ENCODE data around the gene P2RX7. TPM values are rescaled to one million over a fixed set of nuclear protein-coding genes. Genes with fewer than 3 reads are reported as not detected.
A peak's percentile ranks its signal among the peaks of the same experiment; 100 is the strongest.
"Not testable (repeated sequence)": the region's sequence is repeated elsewhere in the genome, so short reads cannot be mapped to it uniquely, and the experiment has no call there.

Gene P2RX7
- total RNA-seq, 2 experiments from 2014 or later = 11.3 to 12.2 TPM

DNA sequence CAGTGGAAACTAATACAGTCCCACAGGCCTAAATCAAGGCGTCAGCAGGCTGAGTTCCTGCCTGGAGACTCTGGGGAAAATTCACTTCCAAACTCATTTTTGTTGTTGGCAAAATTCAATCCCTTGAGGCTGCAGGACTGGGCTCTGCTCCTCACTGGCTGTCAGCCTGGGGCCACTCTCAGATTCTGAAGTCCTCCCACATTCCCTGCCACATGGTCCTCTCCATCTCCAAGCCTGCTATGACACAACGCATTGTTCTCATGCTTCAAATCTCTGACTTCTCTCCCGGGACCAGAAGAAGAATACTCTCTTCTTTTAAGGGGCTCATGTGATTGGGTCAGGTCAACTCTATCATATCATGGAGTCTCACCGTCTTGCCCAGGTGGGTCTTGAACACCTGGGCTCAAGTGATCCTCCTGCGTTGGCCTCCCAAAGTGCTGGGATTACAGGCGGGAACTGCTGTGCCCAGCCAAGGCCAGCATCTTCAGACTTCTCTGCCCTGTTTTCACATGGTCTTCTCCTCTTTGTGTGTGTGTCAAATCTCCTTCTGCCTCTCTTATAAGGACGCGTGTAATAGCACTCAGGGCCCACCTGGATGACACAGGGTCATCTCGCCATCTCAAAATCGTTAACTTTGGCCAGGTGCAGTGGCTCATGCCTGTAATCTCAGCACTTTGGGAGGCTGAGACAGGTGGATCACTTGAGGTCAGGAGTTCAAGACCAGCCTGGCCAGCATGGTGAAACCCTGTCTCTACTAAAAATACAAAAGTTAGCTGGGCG, 9.7 kb downstream of the P2RX7 start:
- H3K27ac Mint-ChIP-seq = no peak overlapping the region
- no peak for DNase-seq
- H3K4me1 Mint-ChIP-seq (ENCODE audit: low read depth) = peaks cover 31% of the 10 kb centered on the region
- H3K9me3 Mint-ChIP-seq = no peaks in the 10 kb centered on the region
- no peaks in the 10 kb centered on the region for H3K27me3 Mint-ChIP-seq
- H3K36me3 Mint-ChIP-seq = peaks cover 4% of the 10 kb centered on the region
- POLR2A ChIA-PET = no interaction called here
- no peak overlapping the region for H3K4me3 Mint-ChIP-seq
- intact Hi-C loops (cut with micrococcal nuclease) = no loop called here
- CTCF ChIA-PET = interaction anchor here (1.3 kb wide), 1 partner anchor 9 kb away, joined by 3 read pairs; the partner anchor contains the start of gene P2RX7

DNA sequence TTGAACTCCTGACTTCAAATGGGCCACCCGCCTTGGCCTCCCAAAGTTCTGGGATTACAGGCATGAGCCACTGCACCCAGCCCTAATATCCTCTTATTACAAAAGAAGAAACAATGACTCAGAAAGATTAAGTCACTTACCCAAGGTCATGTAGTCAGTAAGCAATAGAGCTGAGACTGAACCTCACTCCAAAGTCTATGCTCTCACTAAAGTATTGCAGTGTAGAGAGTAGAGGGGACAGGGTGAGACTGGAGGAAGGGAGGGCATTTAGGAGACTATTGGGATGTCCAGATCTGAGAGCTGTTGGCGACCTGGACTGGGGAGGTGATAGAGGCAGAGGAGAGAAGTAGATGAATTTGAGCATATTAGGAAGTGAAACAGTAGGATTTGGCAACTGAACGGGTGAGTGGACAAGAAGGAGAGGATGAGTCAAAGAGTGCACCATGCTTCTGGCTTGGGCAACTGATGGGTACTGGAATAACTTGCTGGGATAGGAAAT, 11.8 kb downstream of the P2RX7 start:
- intact Hi-C loops (cut with micrococcal nuclease) = loop anchor here (1.0 kb wide), 2 partner anchors 15 to 70 kb away; no protein-coding TSS in a partner anchor
- Mint-ChIP-seq H3K27ac (peak overlapping the region; percentile 89), H3K9me3 (no peaks in the 10 kb centered on the region), H3K36me3 (peaks cover 14% of the 10 kb centered on the region), H3K4me1 (ENCODE audit: low read depth) (peaks cover 31% of the 10 kb centered on the region), H3K27me3 (no peaks in the 10 kb centered on the region), H3K4me3 (peak overlapping the region; percentile 14)
- peak; percentile 38 for DNase-seq
- CTCF ChIA-PET = interaction anchor here (0.6 to 1.5 kb wide), 2 partner anchors 13 to 20 kb away, joined by 3 to 4 read pairs; no protein-coding TSS in a partner anchor
- POLR2A ChIA-PET = interaction anchor here (1.8 kb wide), 1 partner anchor 12 kb away, joined by 10 read pairs; the partner anchor contains the start of gene P2RX7

DNA sequence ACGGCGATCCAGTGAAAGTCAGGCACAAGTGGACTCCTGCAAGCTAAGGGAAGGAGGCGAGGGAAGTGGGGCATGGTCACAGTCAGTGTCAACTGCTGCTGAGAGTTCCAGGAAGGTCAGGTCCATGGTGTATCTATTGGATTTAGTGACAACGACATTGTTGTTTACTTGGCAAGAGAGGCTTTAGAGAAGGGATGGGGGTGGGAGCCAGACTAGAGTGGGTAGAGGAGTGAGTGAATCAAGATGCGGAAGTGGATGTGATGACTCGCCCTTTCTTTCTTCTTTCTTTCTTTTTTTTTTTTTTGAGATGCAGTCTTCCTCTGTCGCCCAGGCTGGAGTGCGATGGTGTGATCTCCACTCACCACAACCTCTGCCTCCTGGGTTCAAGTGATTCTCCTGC, 12.5 kb downstream of the P2RX7 start:
- POLR2A ChIA-PET = interaction anchor here (0.9 kb wide), 1 partner anchor 564 kb away, joined by 3 read pairs; the partner anchor contains the start of gene POP5
- H3K4me1 Mint-ChIP-seq (ENCODE audit: low read depth) = peaks cover 31% of the 10 kb centered on the region
- peak overlapping the region; percentile 14 for H3K4me3 Mint-ChIP-seq
- peaks cover 17% of the 10 kb centered on the region for H3K36me3 Mint-ChIP-seq
- no peaks in the 10 kb centered on the region for H3K9me3 Mint-ChIP-seq
- H3K27me3 Mint-ChIP-seq = no peaks in the 10 kb centered on the region
- intact Hi-C loops (cut with micrococcal nuclease) = no loop called here
- CTCF ChIA-PET = no interaction called here
- H3K27ac Mint-ChIP-seq = peak overlapping the region; percentile 89
- peak; percentile 62 for DNase-seq

DNA sequence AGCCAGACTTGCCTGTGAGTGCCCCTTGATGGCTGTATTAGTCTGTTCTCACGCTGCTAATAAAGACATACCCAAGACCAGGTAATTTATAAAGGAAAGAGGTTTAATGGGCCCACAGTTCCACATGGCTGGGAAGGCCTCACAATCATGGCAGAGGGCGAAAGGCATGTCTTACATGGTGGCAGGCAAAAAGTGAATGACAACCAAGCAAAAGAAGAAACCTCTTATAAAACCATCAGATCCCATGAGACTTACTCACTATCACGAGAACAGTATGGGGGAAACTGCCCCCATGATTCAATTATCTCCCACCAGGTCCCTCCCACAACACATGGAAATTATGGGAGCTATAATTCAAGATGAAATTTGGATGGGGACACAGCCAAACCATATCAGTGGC, 16.6 kb downstream of the P2RX7 start:
- intact Hi-C loops (cut with micrococcal nuclease); H3K27ac Mint-ChIP-seq; H3K4me3 Mint-ChIP-seq; H3K27me3 Mint-ChIP-seq; CTCF ChIA-PET; DNase-seq; POLR2A ChIA-PET; H3K9me3 Mint-ChIP-seq: not testable (repeated sequence)
- H3K4me1 Mint-ChIP-seq (ENCODE audit: low read depth) = peaks cover 21% of the 10 kb centered on the region
- peaks cover 14% of the 10 kb centered on the region for H3K36me3 Mint-ChIP-seq

DNA sequence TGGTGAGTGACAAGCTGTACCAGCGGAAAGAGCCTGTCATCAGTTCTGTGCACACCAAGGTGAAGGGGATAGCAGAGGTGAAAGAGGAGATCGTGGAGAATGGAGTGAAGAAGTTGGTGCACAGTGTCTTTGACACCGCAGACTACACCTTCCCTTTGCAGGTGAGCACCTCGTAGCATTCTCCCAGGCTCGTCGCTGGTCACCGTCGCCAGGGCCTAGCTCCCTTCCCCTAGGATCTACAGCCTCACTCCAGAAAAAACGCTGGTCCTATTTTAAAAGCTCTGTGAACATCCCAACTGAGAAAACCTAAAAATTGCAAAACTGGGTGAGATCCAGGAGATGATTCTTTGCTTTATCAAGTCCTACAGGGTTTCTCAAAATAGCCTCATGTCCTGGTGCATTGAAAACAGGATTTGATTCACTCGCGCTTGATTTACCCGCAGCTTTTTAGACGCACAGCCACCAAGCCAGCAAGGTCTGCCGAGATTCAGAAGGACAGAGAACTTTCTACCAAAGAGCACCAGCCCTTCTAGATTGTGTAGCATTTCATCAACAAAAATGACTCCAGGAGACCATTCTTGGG, 22.2 kb downstream of the P2RX7 start:
- Mint-ChIP-seq H3K27ac (no peak overlapping the region), H3K4me1 (ENCODE audit: low read depth) (no peaks in the 10 kb centered on the region), H3K4me3 (no peak overlapping the region), H3K9me3 (peaks cover 14% of the 10 kb centered on the region), H3K36me3 (peaks cover 20% of the 10 kb centered on the region), H3K27me3 (no peaks in the 10 kb centered on the region)
- no peak for DNase-seq
- POLR2A ChIA-PET = no interaction called here
- intact Hi-C loops (cut with micrococcal nuclease) = no loop called here
- CTCF ChIA-PET = interaction anchor here (0.5 kb wide), 1 partner anchor 327 kb away, joined by 3 read pairs; no protein-coding TSS in a partner anchor

DNA sequence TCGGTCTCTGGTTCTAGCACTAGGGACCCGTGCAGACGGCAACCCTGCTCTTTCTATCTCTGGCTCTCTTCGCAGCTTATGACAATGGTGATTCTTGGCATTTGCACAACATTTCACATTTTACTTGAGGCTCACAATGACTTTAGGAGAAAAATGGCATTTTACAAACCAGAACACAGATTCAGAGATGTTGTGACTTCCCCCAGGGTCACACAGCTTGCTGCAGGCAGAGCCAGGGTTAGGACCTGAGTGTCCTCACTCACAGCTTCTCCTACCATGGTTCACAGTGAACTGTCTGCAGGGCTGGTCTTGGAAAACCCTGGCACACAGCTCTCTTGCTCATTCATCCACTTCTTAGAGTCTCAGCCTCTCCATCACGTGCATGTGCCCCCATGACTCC, 23.7 kb downstream of the P2RX7 start:
- H3K4me3 Mint-ChIP-seq = no peak overlapping the region
- peaks cover 14% of the 10 kb centered on the region for H3K9me3 Mint-ChIP-seq
- POLR2A ChIA-PET = no interaction called here
- no peak overlapping the region for H3K27ac Mint-ChIP-seq
- CTCF ChIA-PET = interaction anchor here (1.2 kb wide), 1 partner anchor 75 kb away, joined by 4 read pairs; no protein-coding TSS in a partner anchor
- DNase-seq = no peak
- H3K36me3 Mint-ChIP-seq = peaks cover 21% of the 10 kb centered on the region
- no peaks in the 10 kb centered on the region for H3K4me1 Mint-ChIP-seq (ENCODE audit: low read depth)
- intact Hi-C loops (cut with micrococcal nuclease) = no loop called here
- H3K27me3 Mint-ChIP-seq = no peaks in the 10 kb centered on the region

DNA sequence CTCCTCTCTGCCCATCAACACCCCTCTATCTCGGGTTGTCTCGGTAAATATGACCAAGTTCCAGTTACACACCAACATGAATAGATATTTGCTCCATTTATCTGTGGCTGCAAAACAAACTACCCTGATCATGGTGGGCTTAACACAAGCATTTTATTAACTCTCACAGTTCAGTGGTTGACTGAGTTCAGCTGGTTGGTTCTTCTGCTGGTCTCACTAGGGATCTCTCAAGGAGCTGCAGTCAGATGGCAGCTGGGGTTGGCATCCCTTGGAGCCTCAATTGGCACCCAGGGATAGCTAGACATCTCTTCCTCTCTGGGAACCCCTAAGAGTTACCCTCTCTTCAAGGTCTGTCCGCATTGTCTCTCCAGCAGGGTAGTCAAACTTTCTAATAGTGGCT, 25.4 kb downstream of the P2RX7 start:
- Mint-ChIP-seq H3K36me3 (peaks cover 23% of the 10 kb centered on the region), H3K27me3 (no peaks in the 10 kb centered on the region), H3K4me3 (no peak overlapping the region), H3K4me1 (ENCODE audit: low read depth) (no peaks in the 10 kb centered on the region), H3K27ac (no peak overlapping the region), H3K9me3 (peaks cover 14% of the 10 kb centered on the region)
- intact Hi-C loops (cut with micrococcal nuclease) = no loop called here
- DNase-seq = no peak
- POLR2A ChIA-PET = no interaction called here
- CTCF ChIA-PET = interaction anchor here (0.5 kb wide), 1 partner anchor 957 kb away, joined by 3 read pairs; the partner anchor contains the start of gene RPLP0

DNA sequence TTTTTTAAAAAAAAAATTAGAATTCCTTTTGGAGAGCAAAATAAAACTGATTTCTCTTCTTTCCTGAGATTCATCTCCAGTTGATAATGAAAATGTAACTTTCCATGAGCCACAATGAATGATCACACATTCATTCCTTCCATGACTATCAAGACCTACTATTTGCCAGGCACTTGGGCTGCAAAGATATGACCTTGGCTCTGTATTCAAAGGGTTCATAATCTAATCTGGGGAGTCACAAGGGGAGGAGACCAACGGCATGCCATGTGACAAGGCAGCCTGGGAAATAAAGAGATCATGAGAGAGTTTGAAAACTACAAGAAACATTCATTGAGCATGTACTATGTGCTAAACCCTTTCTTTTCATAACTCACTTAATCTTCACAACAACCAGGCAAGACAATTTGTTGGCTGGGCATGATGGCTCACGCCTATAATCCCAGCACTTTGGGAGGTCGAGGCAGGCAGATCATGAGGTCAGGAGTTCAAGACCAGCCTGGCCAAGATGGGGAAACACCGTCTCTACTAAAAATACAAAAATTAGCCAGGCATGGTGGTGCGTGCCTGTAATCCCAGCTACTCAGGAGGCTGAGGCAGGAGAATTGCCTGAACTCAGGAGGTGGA, 26.2 kb downstream of the P2RX7 start:
- H3K27ac Mint-ChIP-seq; H3K4me3 Mint-ChIP-seq; H3K27me3 Mint-ChIP-seq; intact Hi-C loops (cut with micrococcal nuclease); H3K4me1 Mint-ChIP-seq (ENCODE audit: low read depth); POLR2A ChIA-PET; DNase-seq: not testable (repeated sequence)
- Mint-ChIP-seq H3K9me3 (peaks cover 14% of the 10 kb centered on the region), H3K36me3 (peaks cover 23% of the 10 kb centered on the region)
- CTCF ChIA-PET = interaction anchor here (0.5 kb wide), 1 partner anchor 958 kb away, joined by 3 read pairs; the partner anchor contains the start of gene RPLP0

DNA sequence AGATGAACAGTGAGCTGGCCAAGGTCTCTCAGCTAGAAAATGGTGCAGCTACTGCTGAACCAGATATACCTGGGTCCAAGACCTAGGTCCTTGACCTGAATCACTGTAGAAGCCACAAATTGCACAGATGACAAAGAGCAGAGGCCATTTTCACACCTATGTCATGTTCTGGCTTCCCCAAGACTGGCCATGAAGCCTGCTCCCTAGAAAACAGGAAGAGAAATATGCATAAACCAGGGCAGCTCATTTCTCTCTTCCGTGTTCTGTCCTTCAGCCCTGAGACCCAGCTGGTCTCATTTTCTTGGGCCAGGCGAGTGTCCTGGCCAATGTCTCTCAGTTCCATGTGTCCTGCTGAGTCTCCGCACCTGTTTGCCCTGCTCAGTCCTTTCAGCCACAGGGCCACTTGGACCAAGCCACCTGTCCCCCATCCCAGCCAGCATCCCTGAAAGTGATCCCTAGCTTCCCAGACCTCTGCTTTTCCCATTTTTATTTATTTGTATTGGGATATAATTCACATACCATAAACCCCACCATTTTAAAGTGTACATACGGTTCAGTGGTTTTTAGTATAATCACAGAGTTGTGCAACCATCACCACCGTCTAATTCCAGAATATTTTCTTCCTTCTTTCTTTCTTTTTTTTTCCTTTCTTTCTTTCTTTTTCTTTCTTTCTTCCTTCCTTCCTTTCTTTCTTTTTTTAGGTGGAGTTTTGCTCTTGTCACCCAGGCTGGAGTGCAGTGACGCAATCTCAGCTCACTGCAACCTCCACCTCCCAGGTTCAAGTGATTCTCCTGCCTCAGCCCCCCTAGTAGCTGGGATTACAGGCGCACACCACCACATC, 27.0 kb downstream of the P2RX7 start:
- H3K4me1 Mint-ChIP-seq (ENCODE audit: low read depth) = no peaks in the 10 kb centered on the region
- H3K27ac Mint-ChIP-seq = no peak overlapping the region
- intact Hi-C loops (cut with micrococcal nuclease) = no loop called here
- no peak for DNase-seq
- peaks cover 23% of the 10 kb centered on the region for H3K36me3 Mint-ChIP-seq
- peaks cover 14% of the 10 kb centered on the region for H3K9me3 Mint-ChIP-seq
- ChIA-PET POLR2A (no interaction called here), CTCF (no interaction called here)
- no peak overlapping the region for H3K4me3 Mint-ChIP-seq
- no peaks in the 10 kb centered on the region for H3K27me3 Mint-ChIP-seq

DNA sequence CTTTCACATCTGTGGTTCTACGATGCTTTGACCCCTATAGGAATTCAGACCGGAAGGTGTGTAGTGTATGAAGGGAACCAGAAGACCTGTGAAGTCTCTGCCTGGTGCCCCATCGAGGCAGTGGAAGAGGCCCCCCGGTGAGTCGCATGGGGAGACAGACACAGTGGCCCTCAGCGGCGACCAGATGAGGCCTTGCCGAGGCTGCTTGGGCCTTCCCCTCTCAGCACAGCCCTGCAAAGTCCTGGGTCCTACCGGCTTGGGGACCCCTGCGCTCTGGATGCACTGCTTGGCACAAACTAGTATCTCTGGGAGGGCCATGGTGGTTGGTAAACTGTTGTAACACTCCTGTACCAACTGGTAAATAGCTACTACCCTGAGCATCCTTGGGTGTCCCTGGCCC, 29.7 kb downstream of the P2RX7 start:
- Mint-ChIP-seq H3K9me3 (peaks cover 14% of the 10 kb centered on the region), H3K27me3 (no peaks in the 10 kb centered on the region), H3K4me3 (no peak overlapping the region), H3K4me1 (ENCODE audit: low read depth) (no peaks in the 10 kb centered on the region), H3K36me3 (peaks cover 36% of the 10 kb centered on the region), H3K27ac (no peak overlapping the region)
- intact Hi-C loops (cut with micrococcal nuclease) = no loop called here
- ChIA-PET POLR2A (no interaction called here), CTCF (no interaction called here)
- DNase-seq = no peak

DNA sequence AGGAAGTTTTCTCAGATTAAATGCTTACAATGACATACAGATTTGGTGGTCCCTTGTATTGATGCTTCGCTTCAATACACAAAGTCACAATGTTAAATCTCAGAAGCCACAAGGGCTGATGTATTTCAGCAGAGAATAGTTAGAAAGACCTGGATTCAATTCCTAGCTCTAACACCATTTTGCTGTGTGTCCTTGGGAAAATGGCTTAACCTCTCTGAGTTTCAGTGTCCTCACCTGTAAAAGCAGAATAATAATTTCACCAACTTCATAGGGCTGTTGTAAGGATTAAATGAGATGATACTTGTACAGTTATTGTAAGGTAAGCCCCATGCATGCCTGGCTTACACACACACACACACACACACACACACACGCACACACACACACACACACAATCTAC, 30.3 kb downstream of the P2RX7 start:
- no peak overlapping the region for H3K27ac Mint-ChIP-seq
- peaks cover 8% of the 10 kb centered on the region for H3K9me3 Mint-ChIP-seq
- H3K36me3 Mint-ChIP-seq = peaks cover 31% of the 10 kb centered on the region
- H3K27me3 Mint-ChIP-seq = no peaks in the 10 kb centered on the region
- intact Hi-C loops (cut with micrococcal nuclease) = no loop called here
- no peaks in the 10 kb centered on the region for H3K4me1 Mint-ChIP-seq (ENCODE audit: low read depth)
- ChIA-PET CTCF (interaction anchor here (0.6 kb wide), 1 partner anchor 13 kb away, joined by 5 read pairs; no protein-coding TSS in a partner anchor), POLR2A (no interaction called here)
- no peak overlapping the region for H3K4me3 Mint-ChIP-seq
- DNase-seq = no peak
